Hematopoietic multipotent progenitor cell treated with erythropoietin and hydrocortisone succinate and interleukin-3 and kit ligand, for 15 days (in vitro differentiated cells): ENCODE measurements around the gene ZNRD2.

ENCODE experiments used
- DNase-seq: peaks from one replicate; pipeline ENCODE4 v3.0.0-alpha.2; 2015; ENCODE audit warnings: low spot score

ZNRD2 gene

GRCh38 chr11:65573391-65574079 is 3.3 kb downstream of the ZNRD2 start:
- no peak for DNase-seq

- DNase-seq: peak; percentile 83
Observed at GRCh38 chr11:65574109-65574810, 4.0 kb downstream of the ZNRD2 start.

DNA sequence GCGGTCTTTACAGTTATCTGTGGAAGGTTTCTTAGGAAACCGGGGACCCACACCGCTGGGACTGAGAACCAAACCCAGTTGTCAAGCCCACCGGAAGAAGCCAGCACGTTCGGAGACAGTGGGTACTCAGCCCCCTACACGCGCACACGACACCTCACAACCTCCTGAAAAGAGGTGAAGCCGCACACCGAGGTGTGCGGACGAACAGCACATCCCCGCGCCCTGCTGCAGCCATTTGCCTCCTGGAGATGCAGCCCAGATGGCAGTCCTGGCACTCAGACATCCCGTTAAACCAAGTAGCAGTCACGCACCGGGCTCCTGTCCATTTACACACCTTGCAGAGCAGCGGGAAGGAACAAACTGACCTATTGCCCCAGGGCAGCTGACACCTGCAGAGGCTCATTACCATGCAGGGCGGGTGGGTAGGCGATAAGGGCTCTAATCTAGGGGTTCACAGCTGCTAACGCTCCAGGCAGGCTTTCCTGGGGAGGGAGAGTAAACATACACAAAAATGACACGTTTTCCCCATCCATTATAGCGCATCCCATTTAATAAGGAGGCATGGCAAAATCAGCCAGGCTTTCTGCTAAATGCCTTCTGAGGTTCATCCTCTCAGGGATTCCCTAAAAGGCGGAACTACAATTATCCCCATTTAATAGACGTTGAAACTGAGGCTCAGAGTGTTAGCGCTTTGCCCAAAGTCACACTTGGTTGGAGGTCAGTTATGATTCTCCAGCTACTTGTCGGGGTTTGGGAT is 4.7 kb downstream of the ZNRD2 start:
- DNase-seq: peak; percentile 88

DNA sequence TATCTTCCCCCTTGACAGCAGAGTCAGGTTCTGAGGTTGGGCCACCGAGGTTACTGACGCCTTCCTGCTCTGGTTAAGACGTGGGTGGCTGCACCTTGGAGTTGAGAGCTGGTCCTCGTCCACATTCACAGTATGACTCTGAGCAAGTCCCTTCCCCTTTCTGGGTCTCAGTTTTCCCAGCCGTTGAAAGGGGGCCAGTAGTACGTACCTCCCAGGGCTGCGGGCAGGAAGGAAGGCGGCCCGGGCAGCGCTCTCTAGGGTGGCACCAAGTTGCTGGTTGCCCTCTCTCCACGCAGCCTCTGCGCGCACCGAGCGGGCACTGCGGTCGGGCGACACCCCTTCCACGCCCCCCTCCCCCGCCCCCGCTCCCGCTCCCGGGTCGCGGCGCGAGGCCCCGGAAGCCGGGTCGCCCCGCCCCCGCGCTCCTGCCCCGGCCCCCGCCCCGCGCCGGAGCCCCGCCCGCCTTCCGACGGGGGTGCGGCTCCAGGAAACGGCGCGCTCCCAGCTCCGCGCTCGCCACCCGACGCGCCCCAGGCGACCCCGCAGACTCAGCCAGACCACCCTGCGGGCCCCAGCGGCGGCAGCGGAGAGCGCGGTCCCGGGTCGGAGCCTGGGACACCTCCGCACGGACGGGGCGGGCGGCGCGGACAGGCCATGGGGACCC is 5.4 kb downstream of the ZNRD2 start, which contains the start of gene EHBP1L1:
EHBP1L1 (plus strand) TSS at position 486 of the 664 bp plus-strand sequence. CDS start 250 bp downstream, outside the sequence.
- peak; percentile 86 for DNase-seq

- DNase-seq: no peak
Observed at GRCh38 chr11:65576232-65576866, 6.1 kb downstream of the ZNRD2 start.

DNA sequence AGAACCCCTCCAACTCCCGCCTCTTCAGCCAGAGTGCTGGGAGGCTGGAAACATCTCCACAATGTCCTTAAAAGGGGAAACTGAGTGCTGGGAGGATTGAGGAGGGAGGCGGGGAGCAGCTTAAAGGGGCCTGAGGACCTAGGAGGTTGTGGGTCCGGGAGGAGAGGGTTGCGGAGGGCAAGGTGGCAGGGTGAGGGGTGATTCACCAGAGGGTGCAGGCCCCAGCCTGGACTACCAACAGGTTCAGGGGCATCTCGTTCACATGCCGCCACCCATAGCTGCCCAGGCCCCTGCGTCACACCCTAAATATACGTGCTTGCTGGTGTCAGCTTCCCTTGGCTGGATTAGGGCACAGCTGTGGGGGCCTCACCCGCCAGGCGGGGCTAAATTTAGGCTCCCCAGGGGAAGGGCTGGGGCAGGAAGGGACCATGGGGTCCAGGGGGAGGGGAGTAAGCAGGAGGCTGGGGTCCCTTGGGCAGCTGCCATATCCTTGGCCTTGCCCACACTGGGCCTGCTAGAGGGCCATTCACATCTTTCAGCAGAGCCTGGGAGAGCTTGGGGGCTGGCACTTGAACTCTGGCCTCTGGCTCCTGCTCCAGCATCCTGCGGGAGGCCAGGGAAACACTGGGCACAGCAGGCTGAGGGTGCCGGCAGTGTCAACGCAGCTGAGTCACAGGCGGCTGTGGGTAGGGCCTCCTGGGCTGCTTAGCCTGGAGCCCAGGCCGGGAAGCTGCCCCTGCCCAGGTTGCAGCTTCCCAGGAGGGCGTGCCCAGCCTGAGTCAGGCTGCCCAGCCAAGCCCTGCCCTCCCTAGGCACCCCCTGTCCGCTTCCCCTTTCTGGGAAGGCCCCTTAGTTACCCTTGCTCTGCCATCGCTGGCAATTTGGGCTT is 6.8 kb downstream of the ZNRD2 start:
- peak; percentile 75 for DNase-seq

- DNase-seq: no peak
Observed at GRCh38 chr11:65577756-65578109, 7.5 kb downstream of the ZNRD2 start.

DNA sequence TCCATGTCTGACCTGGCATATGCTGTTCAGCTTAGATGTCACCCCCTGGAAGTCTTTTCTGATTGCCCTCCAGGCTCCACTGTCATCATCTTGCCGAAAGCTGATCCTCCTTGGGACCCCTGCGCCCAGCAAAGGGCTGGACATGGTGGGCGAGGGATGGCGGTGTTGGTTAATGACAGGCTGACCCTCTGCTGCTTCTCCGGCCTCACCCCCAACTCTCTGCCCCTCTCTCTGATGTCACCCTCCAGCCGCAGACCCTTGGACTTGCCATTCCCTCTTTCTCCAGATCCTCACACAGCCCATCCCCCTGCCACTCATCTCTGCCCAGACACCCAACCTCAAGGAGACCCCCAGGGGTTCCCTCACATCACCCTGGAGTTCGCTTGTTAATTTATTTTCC is 7.9 kb downstream of the ZNRD2 start:
- DNase-seq: no peak

DNA sequence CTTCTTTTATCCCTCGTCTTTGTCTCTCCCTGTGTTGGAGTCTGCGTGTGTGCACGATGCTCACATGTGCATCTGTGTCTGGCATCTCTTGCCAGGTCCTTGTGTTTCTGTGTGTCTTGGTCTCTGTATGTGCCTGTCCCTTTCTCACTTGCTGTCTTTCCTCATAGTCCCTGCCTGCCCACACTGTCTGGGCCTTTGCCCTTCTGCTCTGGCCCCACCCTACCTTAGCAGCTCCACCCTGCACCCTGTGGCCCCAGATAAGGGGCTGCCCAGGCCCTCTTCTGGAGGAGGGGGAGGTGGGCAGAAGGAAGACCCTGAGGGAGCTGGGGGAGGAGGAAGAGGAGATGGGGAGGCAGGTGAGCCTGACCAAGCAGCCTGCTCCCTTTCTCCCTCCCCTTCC is 8.4 kb downstream of the ZNRD2 start:
- peak; percentile 84 for DNase-seq

- DNase-seq: no peak
Observed at GRCh38 chr11:65579291-65579690, 9.0 kb downstream of the ZNRD2 start.

DNA sequence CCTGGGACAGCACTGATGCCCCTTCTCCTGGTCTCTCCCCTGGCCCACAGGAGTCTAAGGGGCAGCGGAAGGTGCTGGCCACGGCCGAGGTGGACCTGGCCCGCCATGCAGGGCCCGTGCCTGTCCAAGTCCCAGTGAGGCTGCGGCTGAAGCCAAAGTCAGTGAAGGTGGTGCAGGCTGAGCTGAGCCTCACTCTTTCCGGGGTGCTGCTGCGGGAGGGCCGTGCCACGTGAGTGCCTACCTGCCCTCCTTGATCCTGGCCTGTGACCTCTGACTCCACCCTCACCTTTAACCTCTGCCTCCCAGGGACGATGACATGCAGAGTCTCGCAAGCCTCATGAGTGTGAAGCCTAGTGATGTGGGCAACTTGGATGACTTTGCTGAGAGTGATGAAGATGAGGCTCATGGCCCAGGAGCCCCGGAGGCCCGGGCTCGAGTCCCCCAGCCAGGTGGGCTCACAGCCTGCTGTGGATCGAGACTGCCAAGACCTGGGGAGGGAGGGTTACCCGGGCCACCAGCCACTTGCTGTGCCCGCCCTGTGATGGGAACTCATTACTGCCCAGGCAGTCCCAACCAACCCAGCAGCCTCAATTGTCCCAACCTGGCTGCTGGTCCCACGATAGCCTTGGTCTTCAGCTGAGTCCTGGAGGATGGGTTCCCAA is 9.9 kb downstream of the ZNRD2 start:
- no peak for DNase-seq

DNA sequence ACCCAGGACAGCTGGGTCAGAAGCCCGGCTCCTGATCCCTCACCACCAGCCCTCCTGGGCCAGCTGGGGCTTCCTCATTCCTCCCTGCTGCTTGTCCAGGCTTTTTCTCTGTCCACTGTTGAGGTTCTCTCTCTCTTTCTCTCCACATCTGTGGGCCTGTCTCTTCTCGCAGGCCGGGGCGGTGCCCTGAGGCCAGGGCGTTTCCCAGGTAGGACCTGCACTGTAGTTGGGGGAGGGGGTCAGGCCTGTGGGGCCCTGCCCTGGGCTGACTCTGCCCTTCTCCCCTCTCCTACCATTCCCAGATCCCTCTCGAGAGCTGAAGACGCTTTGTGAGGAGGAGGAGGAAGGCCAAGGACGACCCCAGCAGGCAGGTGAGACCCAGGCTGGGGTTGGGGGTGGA is 10.5 kb downstream of the ZNRD2 start:
- DNase-seq: no peak

- no peak for DNase-seq
Observed at GRCh38 chr11:65581928-65582327, 11.7 kb downstream of the ZNRD2 start.

DNA sequence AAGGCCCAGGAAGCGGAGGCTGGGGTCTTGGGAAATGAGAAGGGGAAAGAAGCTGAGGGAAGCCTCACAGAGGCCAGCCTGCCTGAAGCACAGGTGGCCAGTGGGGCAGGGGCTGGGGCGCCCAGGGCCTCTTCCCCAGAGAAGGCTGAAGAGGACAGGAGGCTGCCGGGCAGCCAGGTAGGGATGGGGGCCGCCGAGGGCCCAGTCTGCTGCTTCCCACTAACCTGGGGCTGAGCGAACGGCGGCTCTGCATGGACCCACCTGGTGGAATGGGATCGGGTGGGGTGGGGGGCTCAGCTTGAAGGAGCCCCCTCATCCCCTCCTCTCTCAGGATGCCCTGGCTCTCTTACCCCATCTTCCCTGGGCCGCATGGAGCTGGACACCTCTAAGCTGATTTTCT is 13.3 kb downstream of the ZNRD2 start:
- no peak for DNase-seq

GRCh38 chr11:65584106-65584505 is 13.8 kb downstream of the ZNRD2 start:
- no peak for DNase-seq

DNA sequence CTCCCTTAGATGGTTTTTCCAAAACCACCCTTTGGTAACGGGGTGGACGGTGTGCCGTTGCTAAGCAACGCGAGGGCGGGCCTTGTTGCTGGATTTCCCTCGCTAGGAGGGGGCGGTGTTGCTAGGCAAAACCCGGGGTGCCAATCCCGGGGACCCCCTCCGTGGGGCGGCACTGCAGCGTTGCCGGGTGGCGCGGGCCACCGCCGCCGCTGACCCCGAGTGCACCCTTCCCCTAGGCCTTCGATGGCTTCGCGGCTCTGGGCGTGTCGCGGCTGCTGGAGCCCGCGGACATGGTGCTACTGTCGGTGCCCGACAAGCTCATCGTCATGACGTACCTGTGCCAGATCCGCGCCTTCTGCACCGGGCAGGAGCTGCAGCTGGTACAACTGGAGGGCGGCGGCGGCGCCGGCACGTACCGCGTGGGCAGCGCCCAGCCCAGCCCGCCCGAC is 14.5 kb downstream of the ZNRD2 start:
- no peak for DNase-seq

GRCh38 chr11:65585396-65586246 is 15.3 kb downstream of the ZNRD2 start:
- DNase-seq: no peak

GRCh38 chr11:65586247-65586630 is 16.0 kb downstream of the ZNRD2 start:
- no peak for DNase-seq

DNA sequence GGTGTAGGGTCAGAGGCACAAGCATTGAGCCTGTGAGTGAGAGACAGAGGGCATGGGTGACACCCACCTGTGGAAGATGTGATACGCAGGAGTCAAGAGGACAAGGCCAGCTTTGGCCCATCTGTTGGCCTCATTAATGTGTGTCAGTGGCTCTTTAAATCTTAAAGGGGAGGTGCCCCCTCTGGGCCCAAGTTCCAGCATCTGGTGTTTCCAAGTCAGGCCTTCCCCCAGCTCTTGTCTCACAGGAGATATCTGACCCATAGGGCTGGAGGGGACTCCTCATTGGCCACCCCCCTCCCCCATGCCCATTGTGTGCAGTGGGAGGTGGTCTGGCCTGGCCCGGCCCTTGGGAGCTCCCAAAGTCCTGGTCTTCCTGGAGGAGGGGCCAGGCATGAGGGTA is 16.4 kb downstream of the ZNRD2 start:
- DNase-seq: no peak
